GM20000 (cell line): ENCODE measurements around the gene LHFPL2.

ENCODE experiments used
- DNase-seq: peaks from one replicate; pipeline ENCODE4 v3.0.0; 2012; ENCODE audit warnings: low spot score
- TF ChIP-seq, protein P1 (sequence below): IDR thresholded peaks from 2 replicates; pipeline ENCODE4 v1.5.1; 2012; ENCODE audit warnings: mild to moderate bottlenecking, control low read depth; ENCODE audit errors: extremely low read depth, missing control alignments

LHFPL2 gene

DNA sequence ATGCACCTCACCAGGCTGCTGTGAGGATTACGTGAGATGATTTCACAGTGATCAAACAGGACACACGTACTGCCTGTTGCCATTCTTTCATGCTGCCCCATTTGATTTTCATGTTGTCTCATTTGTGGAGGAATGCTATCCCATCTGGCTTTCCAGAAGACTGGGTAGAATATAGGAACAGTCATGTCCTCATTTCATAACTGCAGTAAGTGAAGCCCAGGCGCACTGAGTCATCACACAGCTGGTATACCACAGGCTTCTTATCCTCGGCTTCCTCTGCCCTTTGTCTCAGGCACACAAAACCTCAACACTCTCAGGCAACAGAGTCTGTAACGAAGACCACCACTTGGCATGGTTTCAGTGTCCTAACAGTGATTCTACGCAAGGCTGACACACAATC lies 62.3 kb downstream of the LHFPL2 start:
- TF ChIP-seq, protein P1, sequence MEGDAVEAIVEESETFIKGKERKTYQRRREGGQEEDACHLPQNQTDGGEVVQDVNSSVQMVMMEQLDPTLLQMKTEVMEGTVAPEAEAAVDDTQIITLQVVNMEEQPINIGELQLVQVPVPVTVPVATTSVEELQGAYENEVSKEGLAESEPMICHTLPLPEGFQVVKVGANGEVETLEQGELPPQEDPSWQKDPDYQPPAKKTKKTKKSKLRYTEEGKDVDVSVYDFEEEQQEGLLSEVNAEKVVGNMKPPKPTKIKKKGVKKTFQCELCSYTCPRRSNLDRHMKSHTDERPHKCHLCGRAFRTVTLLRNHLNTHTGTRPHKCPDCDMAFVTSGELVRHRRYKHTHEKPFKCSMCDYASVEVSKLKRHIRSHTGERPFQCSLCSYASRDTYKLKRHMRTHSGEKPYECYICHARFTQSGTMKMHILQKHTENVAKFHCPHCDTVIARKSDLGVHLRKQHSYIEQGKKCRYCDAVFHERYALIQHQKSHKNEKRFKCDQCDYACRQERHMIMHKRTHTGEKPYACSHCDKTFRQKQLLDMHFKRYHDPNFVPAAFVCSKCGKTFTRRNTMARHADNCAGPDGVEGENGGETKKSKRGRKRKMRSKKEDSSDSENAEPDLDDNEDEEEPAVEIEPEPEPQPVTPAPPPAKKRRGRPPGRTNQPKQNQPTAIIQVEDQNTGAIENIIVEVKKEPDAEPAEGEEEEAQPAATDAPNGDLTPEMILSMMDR = no peak
- no peak for DNase-seq

DNA sequence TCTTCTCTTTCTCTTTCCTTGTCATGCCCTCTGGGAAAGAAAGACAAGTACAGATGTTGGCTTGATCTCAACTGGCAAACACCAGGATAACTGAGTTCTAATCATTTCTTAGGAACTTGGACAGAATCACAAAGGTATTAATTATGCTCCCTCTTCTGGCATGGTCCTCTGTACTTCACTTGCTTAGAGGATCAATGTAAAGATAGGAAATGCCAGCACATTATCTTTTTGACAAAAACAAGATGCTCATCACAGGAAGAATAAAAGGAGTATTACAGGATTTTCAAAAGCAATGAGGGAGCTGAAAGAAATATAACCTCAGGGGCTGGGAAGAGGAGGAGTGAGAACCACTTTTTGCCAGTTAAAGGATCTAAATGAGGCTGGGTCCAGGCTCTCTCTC lies 70.6 kb downstream of the LHFPL2 start:
- TF ChIP-seq, protein P1 = no peak
- DNase-seq = no peak

DNA sequence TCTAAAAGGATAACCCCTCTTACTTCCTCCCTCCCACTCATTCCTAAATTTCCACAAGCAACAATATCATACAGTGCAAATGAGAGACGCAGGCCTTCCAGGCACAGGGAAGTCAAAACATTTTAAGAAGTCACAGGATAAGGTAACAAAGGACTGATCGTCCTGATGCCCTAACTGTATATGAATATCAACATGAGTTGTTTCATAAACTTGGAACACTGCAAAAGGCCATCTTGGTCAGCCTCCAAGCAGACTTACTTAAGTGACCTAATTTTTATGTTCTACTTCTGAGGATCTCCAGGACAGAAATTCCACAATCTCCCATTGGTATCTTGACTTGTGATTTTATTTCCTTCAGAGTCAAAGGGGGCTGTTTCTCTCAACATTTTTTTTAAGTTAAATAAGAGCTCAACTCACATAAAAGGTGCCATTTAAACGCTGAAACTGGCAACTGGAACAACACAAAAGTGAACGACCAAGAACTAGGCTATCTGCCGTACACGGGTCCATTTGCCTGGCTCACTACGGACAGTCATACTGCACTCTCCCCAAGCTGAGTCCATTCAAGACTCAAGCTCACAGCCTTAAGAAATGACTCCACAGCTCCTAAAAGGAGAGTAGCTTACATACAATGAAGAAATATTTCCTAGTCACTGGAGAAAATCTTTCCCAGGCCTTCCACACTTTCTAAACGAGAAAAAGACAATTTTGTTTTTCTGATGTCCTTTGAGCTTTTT lies 71.3 kb downstream of the LHFPL2 start:
- DNase-seq = no peak
- TF ChIP-seq, protein P1 = no peak

DNA sequence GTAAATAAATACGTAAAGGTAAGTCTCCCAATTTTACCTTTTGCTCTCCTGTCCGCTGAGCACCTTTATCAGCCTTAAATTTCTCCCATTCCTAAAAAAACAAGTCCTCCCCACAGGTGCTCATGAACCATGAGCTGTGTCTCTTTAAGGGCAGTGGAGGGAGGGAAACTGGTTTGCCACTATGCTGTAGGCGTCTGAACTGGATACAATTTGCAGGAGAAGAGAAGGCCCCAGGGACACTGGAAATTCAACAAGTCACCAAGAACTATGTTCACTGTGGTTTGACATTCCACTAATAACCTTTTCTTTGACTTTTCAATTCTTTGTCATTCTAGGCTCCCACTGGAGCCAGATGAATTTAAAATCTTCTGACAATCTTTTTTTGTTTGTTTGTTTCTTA lies 72.2 kb downstream of the LHFPL2 start:
- TF ChIP-seq, protein P1 = no peak
- DNase-seq = no peak

DNA sequence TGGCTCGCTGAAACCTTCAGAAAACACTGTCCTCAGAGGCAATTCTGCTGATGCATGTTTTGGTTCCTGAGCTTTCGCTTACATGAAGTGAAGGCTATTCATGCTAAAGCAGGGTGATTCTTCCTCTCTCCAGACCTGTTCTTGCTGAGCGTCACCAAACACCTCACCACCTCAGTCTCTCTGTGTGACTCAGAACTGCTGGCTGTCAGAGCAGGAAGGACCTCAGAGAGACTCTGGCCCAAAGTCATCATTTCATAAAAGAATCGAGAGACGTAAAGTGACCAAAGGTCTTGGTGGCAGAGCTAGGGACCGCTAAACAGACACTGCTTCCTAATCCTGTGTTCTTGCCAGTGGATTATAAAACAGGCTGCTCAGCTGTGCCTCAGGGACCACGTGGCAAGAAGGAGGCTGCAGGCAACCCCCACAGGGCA lies 73.8 kb downstream of the LHFPL2 start:
- TF ChIP-seq, protein P1 = no peak
- peak; percentile 29 for DNase-seq

DNA sequence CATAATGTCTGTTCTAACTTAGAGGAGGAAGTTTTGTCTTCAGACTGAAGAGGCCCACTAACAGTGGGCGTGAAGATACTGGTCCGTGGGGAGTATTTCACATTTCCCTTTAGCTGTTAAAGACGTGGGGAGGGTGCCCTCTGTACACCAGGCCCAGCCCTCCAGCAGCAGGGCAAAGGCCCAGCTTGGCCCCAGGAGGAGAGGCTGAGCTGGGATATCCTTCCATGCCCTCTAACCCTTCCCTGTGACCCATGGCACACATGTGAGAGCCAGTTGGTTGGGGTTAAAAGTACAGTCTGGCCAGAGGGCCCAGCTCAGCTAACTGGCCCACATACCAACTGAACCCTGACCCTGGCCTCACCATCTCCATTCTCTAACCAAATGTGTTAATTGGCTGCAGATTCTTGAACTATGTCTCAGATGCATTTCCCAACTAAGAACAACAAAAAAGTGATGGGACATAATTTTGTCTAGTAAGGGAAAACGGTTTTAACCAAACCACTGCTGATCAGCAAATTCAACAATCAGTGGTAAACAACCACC lies 74.4 kb downstream of the LHFPL2 start:
- DNase-seq = peak; percentile 25
- TF ChIP-seq, protein P1 = no peak

DNA sequence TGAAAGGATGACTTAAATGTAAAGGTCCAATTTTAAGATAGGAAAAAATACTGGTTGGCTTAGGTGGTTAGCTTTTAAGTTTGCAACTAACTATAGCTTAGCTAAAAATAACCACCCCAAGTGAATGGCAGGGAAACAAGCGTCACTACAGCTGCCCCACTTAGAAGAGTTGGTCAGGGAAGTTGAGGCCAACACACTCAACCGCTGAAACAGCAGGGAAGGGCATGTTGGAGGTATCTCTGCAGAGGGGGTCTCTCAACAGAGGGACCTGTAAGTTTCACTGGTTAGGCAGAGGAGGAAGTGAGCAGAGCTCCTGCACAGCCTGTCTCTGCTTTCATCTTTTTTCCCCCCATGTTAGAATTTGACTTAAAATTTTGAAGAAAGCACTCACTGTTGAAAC lies 75.3 kb downstream of the LHFPL2 start:
- DNase-seq = peak; percentile 24
- TF ChIP-seq, protein P1 = no peak
